NCI-H1092 treated with DMSO at 0.1 percent for 48 hours (cell line): ENCODE data around the gene CEP250.
"Not testable (repeated sequence)": the region's sequence is repeated elsewhere in the genome, so short reads cannot be mapped to it uniquely, and the experiment has no call there.

Experiments used
- DNase-seq: peaks from one replicate; lab custom pipeline; 2025; lab: John Stamatoyannopoulos, UW

Gene CEP250

GRCh38 chr20:35454881-35455609, at the start of gene CEP250:
CEP250 (plus strand) TSS chr20:35455598; CDS start chr20:35462368, 6,770 bp downstream.
- peak; percentile 100 for DNase-seq

GRCh38 chr20:35405775-35406174, 49.6 kb upstream of the CEP250 start:
- no peak for DNase-seq

- no peak for DNase-seq
Measured at GRCh38 chr20:35408270-35408669, 47.1 kb upstream of the CEP250 start.

GRCh38 chr20:35409542-35409941, 45.9 kb upstream of the CEP250 start:
- no peak for DNase-seq

DNA sequence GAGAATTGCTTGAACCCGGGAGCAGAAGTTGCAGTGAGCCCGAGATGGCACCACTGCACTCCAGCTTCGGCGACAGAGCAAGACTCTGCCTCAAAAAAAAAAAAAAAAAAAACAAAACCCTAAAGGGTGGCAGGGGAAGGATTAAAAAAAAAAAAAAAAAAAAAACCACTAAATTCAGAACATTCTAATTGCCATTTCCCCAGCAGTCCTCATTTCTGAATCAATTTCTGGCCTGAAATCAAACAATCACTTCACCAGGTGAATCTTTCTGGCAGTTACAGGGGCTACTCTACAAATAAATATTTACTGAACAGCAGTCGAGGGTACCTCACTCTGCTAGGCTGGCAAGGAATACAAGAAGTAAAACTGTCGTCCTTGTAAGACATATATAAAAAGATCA, 44.8 kb upstream of the CEP250 start:
- no peak for DNase-seq

DNA sequence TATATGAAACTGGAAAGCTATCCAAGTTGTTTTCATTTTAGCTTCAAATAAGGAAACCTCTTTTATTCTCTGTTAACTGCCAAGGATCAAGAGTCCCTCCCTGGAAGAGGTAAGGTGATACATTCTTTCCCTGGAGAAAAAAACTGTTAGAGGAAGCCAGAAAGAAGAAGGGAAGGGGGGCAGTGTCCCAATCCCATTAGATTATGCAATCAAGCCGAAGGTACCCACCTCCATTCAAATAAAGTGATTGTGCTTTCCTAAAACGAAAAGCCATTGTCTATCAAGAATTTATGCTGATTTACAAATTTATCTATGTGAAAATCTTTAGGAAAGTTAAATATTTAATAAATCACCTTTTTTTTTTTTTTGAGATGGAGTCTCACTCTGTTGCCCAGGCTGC, 34.1 kb upstream of the CEP250 start:
- no peak for DNase-seq

DNA sequence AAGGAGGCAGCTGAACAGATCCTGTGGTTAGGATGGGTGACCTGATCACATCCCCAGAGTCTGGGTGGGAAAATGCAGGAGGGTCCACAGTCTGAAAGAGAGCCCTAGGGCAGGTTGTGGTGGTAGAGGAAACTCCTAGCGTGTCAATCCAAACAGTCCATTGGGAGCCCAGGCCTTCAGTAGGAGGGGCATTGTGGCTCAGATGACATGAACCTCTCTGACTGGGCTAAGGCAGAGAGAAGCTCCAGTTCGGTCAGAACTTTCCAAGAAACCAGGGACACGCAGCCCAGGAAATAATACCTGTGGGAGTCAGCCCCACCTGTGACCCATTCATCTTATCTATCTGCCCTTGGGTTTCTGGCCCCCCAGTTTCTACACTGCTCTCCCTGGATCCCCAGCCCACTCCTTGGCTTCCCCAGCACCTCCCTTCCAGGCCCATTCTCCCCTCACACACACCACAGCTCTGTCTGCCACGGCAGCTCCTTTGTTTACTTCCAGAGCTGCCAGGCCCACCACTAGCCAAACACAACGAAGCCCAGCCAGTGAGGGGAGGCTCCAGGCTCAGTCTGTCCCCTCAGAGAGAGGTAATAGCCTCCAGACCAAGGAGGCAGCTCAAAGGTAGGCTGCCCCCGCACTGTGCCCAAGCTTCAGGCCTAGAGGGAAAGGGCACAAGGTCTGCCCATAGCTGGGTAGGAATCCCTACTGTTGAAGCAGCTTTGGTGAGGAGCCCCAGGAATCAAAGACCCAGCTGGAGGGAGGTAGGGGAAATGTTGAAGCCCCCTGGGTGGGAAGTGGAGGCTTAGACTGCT, 23.6 kb upstream of the CEP250 start:
- no peak for DNase-seq

DNA sequence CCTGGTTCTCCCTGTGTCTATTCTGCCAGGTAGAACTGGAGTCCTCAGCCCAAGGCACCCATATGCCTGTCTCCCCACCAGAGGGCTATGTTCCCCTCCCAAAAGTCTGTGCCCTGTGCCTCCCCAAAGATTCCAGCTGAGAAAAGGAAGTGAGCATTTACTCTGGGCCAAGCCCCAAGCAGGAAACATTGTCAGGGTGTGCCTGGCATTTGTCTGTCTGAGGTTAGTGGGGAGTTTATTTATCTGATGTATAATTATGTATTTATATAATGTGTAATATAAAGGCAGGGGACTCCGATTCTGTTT, 23.0 kb upstream of the CEP250 start:
- DNase-seq = no peak

DNA sequence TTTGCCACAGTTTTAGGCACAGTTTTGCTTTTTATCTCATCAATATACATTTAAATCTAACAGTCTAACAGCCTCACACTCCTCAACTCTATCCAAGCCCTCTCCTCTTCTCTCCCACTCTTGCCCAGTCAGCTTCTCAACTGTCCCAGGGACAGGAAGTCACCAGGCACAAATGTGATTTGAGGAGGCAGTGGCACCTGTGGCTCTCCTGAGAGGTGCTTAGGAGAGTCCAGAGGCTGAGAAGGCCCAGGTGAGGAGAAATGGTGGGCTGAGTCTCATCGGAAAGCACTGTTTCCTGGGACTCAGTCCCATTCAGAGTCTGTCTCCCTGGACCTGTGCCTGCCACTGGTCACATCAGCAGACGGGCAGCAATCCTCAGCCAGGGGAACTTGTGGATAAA, 22.1 kb upstream of the CEP250 start:
- DNase-seq = no peak

DNA sequence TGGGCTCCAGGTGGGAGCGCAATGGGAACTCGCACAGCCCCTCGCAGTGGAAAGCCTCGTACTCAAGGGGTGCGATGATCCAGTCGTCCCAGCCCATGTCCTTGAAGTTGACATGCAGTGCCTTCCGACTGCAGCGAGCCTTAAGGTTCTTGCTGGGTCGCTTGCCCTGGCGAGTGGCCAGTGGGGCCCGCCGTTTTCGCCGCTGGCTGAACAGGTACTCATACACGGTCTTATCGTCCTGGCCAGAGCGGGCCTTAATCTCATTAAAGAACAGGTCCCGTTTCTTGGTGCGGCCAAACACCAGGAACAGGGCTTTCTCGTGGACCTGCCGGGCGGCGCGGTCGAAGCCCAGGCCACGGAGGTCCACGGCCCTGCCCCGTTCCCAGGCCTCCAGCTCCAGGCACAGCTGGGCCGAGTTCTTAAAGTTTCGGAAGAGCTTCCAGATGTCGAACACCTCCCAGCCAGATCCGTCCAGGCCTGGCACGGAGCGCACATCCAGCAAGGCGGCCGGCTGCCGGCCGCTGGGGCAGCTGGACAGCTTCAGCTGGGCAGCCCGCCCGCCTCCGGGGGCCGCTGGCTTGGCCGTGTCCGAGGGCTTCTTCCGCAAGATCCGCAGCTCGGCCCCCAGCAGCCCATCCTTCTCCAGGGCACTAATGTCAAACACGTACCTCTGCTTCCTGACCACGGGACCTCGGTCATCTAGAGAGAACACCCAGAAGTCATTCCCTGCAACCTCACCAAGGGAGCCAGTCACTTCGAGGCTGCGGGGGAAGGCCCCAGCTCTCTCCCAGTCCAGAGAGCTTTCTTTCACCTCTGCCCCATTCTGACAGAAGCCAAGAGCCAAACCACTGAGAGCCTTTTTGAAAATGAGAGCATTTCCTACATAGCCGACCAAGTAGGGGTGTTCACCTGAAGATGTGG, 21.1 kb upstream of the CEP250 start:
- no peak for DNase-seq

- DNase-seq = no peak
Measured at GRCh38 chr20:35436177-35436573, 19.2 kb upstream of the CEP250 start.

GRCh38 chr20:35437599-35437998, 17.8 kb upstream of the CEP250 start:
- no peak for DNase-seq

DNA sequence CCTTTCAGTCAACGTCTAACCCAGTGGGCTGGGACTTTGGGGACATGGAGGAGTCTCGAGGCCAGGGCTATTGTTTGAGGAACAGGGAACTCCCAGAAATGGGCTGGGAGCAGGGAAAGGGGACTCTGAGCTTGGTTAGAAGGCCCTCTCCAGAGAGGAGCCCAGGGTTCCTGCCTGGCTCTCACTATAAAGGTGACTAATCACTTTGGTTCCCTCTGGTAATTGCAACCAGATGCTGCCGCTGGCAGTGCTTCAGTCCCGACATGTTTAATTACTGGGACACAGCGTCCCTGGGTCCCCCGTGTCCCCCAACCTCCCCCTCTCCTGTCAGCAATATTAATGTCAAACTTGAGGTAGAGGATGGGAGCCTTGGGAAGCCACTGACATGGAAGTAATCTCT, 12.4 kb upstream of the CEP250 start:
- DNase-seq = no peak

DNA sequence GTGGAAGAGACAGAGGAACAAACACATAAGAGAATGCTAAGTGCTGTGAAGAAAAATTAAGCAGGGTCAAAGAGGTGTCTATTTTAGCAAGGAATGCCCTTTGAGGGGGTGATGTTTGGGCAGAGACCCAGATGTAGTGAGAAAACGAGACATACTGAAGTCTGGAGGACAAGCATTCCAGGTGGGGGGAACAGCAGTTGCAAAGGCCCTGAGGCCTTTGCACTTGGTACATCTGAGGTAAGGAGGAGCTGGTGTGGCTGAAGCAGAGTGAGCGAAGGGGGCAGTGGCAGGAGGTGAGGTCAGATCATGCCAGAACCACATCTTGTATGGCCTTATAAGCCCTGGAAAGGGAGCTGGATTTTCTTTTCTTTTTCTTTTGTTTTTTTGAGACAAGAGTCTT, 11.2 kb upstream of the CEP250 start:
- no peak for DNase-seq

GRCh38 chr20:35446356-35447078, 8.9 kb upstream of the CEP250 start:
- DNase-seq = no peak

DNA sequence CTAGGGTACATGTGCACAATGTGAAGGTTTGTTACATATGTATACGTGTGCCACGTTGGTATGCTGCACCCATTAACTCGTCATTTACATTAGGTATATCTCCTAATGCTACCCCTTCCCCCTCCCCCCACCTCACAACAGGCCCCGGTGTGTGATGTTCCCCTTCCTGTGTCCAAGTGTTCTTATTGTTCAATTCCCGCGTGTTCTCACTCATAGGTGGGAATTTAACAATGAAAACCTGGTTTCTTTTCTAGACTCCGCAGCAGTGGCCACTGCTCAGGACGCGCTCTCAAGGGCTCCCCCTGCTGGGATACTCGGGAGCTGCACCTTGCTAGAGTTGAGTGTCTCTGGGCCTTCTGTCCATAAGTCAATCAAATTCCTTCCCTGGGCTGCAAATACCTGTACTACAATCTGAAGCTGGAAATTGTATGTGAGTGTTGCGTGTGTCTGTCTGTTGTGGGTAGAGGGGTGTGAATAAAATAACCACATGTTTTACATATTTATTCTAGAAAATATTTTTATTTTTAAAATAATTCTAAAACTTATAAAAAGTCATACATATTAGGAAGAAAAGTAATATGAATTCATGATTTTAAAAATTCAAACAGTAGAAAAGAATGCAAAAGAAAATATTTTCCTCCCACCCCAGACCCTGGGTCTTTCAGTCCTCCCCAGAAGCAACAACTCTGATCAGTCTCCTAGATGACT, 8.2 kb upstream of the CEP250 start:
- peak; percentile 56 for DNase-seq

GRCh38 chr20:35448788-35449373, 6.5 kb upstream of the CEP250 start:
- no peak for DNase-seq

GRCh38 chr20:35449855-35450254, 5.5 kb upstream of the CEP250 start:
- DNase-seq = not testable (repeated sequence)

DNA sequence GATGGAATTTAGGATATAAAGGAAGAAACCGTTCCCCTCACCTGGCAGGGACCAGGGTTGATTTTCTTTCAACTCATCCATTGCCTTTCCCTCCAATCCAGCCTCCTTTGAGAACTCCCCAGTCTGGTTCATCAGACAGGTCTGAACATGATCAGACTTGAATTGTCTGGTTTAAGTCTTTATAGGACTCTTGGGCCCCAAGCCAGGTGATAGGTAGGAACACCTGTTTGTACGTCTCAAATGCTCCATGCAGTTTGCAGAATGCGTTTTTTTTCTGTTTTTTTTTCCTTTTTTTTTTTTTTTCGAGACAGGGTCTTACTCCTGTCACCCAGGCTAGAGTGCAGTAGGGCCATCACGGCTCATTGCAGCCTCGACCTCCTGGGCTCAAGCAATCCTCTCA, 4.1 kb upstream of the CEP250 start:
- no peak for DNase-seq

DNA sequence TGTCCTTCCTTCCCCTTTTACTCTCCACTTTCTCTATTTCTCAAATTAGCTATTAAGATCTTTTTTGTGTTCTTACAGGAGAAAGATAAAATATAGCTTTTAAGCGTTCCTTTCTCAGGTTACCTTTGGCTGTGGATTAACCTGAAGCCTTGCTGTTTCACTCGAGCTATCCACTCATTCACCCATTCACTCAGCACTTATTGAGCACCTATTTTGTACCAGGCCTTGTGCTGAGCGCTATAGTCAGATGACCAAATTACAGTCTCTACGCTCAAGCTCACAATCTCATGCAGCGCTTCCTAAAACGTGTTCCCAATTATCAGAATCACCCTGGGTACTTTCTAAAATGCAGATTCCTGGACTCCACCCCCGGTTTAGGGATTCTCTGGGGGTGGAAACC, 1.8 kb upstream of the CEP250 start:
- no peak for DNase-seq

- not testable (repeated sequence) for DNase-seq
Measured at GRCh38 chr20:35456700-35457099, 1.3 kb downstream of the CEP250 start.
